HG02623 (cell line): ENCODE results near the gene XRCC6.
"Not testable (repeated sequence)": the region's sequence is repeated elsewhere in the genome, so short reads cannot be mapped to it uniquely, and the experiment has no call there.

Experiments
- ATAC-seq: cut with Tn5 transposase; IDR thresholded peaks from one replicate; pipeline ENCODE4 v1.9.1; 2021; ENCODE audit warnings: moderate library complexity; ENCODE audit not compliant: unreplicated experiment

Gene XRCC6

DNA sequence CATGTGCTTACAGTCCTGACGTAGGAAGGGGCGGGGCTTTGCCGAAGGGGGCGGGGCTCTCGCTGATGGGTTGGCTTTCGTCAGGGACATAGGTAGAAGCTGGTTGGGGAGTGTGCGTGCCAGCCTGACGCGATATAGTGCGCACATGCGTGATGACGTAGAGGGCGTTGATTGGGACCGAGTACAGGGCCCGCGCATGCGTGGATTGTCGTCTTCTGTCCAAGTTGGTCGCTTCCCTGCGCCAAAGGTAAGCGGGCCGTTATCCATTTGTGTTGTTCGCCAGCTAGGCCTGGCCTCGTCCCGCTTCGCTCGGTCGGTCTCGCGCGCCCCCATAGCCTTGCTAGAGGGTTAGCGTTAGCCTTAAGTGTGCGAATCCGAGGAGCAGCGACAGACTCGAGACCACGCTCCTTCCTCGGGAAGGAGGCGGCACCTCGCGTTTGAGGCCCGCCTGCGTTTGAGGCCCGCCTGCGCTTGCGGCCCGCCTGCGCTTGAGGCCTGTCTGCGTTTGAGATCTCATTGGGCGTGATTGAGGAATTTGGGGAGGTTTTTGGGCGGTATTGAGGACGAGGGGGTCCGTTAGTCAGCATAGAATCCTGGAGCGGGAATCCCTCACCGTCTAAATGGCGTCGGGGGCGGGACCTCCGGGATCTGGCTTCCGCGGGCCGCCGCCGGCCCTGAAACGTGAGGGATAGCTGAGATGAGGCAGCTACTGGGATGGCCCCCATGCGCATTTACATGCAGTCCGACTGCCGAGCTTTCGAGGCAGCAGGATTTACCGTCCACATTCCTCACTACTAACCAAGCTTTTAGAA, at the start of gene XRCC6:
Gene XRCC6, plus strand, starts transcription at position 197 of the 812 bp plus-strand sequence. CDS start 710 bp downstream, outside the sequence.
- ATAC-seq = peak; percentile 74

DNA sequence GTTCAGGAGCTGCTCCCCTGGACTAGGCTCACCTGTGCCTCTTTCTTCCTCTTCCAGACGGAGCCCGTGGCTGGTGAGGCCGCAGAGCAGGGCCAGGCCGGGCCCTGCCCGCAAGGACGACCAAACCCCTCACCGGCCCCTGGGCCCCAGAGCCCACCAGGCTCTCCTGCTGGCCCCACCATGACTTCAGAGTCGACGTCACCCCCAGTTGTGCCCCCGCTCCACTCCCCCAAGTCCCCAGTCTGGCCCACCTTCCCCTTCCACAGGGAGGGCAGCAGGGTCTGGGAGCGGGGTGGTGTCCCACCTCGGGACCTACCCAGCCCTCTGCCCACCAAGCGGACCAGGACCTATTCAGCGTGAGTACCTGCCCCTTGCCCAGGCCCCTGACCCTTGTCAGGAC, 49.3 kb upstream of the XRCC6 start:
- no peak for ATAC-seq

DNA sequence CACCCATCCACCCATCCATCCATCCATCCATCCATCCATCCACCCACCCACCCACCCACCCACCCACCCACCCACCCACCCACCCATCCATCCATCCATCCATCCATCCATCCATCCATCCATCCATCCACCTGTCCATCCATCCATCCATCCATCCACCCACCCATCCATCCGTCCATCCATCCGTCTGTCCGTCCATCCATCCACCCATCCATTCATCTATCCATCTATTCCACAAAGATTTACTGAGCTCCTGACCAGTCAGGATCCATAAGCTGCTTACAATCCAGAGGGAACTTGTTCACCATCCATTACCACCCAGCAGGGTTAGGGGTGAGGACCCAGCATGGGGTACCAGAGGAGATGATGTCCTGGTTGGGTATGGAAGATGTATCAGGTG, 48.8 kb upstream of the XRCC6 start:
- ATAC-seq = not testable (repeated sequence)

DNA sequence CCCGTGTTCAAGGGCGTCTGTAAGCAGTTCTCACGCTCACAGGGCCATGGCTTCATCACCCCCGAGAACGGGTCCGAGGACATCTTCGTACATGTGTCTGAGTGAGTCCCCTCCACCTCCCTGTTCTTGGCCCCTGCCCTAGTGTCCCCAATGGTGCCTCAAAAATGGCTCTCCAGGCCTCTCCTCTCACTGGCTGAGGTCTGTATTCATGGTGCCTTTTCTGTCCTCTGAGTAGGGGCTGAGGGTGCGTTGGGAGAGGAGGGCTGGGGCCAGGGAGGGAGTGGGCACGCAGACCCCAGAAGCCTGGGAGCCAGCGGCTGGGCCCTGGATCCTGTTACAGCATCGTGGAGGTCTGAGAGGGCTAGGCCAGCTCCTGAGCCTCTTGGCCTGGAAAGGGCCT, 47.4 kb upstream of the XRCC6 start:
- no peak for ATAC-seq

DNA sequence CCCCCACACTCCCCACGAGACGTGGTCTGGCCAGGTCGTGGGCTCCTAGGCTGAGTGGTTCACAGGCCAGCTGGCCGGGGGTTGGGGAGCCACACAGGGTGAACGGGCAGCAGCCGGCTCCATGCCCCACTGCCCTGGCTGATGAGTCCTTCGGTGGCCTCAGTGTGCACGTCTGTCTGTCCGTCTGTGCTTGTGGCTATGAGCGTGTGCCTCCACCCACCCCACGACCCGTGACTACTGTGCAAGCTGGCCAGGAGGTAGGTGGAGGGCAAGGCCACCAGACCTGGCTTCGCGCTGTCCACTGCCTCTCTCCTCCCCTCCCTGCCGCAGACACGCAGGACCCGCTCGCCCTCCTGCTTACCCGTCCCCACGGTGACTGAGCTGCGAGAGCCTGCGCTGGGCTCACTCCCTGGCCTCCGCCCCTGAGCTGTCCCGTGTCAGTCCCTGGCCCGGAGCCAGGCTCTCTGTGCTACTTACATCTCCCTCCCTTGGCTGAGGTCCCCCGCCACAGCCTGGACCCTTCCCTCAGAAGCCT, 46.2 kb upstream of the XRCC6 start:
- ATAC-seq = no peak

DNA sequence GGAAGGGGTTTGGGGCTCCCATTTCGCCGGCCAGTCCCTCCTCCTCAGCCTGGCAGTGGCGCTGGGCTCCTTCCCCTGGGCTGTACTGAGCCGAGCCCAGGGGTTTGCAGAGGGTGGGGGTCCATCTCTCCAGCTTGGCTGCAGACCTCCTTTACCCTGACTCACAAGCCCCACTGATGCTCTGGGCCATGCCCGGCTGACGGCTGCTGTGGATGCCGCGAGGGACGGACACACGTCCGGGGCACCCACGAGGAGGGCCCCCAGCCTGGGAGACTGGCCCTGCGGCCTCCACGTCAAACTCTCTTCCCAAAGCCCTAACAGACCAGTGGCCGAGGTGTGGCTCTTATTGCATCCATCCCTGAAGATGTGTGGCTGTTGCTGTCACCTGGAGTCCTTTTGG, 45.6 kb upstream of the XRCC6 start:
- no peak for ATAC-seq

DNA sequence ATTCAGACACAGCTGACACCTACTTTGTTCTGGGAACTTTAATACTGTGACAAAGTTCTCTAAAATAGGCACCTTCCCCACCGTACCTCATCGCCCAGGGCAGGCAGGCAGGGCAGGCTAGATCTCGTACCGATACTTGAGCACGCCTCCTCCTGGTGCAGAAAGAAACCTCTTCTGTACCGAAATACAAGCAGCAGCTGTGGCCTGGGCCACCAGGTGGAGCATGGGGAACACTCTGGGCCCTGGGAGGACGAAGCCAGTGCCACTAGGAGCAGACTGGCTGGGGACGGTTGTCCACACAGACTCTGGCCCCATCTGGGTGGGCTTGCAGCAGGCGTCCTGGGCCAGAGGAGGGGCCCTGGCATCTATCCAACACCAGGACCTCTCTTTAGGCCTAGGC, 44.2 kb upstream of the XRCC6 start:
- ATAC-seq = no peak

DNA sequence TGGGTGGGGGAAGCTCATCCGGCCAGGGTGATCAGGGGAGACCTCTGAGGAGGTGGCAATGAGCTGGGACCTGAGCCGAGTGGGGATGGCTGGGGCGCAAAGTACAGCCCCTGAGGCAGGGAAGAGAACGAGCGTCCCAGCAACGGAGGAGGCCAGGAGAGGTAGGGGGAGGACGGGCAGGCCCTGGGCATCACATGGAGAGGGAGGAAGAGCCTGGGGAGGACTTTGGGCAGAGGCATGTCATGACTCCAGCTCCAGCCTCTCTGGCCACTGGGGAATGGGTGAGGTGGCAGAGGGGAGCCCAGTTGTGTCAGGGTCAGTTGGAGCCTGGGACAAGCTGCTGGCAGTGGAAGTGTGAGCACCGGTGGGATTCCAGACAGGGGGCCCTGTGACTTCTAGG, 43.0 kb upstream of the XRCC6 start:
- ATAC-seq = no peak

DNA sequence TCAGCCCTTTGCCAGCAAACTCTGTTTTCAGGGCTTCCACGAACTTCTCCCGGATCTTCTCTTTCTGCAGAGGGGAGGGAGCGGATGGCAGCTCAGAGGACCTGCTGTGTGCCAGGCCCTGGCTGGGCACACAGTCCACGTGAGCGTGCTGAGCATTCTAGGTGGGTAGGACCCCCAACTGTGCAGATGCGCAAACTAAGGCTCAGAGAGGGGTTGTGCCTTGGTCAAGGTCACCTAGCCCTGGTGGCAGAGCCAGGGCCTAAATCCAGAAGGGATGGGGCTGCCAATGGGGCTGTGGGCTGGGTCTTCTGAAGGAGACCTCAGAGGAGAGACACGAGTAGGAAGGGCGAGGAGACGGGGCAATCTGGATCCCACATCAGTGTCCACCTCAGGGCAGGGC, 42.3 kb upstream of the XRCC6 start:
- no peak for ATAC-seq

DNA sequence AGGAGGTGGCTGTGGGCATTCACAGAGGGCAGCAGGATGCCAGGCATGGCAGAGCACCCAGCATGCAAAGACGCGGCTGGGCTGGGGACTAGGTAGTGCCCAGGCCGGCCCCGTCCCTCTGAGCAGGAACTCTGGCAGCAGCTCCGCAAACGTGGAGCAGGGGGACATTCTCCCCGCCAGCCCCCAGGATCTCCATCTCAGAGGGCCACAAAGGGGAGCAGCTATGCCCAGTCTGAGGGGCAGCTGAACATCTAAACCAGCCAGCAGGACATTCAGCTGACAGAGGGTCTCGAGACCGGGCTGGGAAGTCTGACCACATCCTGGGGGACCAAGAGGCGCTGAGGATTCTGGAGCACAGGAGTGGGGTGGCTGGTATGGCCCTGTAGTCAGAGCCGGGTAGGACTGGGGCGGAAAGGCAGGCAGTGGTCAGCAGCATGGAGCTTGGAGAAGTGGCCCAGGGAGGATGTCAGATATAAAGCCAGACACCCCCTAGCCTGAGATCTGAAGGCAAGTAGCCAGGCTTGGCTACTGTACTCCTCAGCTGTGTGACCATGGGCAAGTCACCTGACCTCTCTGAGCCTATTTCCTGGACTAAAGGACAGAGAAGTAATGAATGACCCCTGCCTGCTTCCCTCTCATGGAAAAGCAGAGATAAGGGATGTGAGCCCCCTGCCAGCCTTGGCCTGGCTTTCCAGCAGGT, 41.6 kb upstream of the XRCC6 start:
- ATAC-seq = no peak

DNA sequence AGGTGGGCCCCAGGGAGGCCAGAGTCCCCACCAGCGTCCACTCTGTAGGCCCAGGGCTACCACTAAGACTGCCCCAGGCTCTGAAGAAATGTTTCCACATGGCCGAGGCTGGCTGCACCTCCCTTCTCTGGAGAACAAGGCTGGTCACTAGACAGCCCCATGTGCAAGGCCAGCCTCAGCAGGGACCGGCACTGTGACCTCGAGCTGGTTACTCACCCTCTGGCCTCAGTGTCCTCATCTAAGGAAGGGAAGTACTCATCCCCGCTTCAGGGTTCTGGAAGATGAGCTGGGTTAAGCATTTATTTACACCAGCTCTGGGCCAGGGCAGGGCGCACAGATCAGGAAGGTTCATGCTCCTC, 41.1 kb upstream of the XRCC6 start:
- no peak for ATAC-seq

DNA sequence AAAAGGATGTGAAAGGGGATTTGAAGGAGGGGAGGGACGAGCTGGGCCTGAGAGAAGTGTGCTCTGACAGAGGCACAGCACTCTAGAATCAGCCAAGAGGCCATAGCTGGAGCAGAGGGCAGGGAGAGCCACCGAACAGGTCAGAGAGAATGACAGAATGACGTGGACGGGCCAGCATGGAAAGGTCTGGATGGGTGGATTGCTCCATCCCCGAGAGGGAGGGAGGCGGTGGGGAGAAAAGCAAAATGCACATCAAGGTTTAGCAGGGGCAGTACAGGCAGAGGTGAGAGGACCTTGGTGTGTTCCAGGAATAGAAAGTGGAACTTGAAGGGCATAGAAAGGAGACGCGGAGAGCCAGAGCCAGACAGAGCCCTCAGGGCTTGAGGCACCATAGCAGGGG, 38.4 kb upstream of the XRCC6 start:
- ATAC-seq = no peak

DNA sequence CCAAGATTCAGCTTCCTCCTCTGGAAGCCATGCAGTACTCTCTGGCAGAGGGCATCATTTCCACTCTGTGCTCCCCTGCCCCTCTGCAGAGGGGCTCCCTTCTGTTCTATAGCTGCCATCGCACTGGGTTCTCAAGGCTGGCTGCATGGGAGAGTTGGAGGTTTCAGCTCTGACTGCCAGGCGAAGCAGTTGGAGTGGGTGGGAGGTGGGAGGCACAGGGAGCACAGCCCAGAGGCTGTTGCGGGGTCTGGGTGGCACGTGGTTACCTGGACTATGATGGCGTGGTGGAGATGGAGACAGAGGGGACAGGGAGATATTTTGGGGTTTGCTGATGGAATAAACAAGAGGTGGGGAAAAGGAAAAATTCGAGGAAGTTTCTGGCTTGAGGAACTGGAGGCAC, 36.2 kb upstream of the XRCC6 start:
- ATAC-seq = no peak

DNA sequence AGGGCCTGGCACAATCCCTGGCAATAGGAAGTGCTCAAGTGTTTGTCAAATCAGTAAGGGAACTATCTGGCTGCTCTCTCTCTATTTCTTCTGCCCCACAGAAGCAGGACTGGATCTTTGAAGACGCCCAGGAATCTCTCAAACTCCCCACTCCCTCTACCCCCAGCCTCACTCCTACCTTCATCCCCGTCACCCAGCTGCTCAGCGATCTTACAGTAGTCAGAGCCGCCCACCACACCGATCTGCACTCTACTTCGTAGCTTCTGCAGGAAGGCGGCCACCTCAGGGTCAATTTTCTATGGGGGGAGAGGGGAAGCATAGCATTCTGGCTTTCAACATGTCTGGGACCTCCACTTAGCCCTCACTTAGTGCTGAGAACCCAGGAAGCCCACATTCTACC, 35.2 kb upstream of the XRCC6 start:
- no peak for ATAC-seq

DNA sequence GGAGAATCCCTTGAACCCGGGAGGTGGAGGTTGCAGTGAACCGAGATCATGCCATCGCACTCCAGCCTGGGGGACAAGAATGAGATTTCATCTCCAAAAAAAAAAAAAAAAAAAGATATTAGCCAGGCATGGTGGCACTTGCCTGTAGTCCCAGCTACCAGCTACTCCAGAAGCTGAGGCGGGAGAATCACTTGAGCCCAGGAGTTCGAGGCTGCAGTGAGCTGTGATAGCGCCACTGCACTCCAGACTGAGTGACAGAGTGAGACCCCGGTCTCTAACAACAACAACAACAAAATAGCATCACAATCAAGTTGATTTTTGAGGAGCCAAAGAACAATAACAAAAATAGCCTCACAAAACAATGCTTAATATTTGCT, 33.8 kb upstream of the XRCC6 start:
- ATAC-seq = no peak

DNA sequence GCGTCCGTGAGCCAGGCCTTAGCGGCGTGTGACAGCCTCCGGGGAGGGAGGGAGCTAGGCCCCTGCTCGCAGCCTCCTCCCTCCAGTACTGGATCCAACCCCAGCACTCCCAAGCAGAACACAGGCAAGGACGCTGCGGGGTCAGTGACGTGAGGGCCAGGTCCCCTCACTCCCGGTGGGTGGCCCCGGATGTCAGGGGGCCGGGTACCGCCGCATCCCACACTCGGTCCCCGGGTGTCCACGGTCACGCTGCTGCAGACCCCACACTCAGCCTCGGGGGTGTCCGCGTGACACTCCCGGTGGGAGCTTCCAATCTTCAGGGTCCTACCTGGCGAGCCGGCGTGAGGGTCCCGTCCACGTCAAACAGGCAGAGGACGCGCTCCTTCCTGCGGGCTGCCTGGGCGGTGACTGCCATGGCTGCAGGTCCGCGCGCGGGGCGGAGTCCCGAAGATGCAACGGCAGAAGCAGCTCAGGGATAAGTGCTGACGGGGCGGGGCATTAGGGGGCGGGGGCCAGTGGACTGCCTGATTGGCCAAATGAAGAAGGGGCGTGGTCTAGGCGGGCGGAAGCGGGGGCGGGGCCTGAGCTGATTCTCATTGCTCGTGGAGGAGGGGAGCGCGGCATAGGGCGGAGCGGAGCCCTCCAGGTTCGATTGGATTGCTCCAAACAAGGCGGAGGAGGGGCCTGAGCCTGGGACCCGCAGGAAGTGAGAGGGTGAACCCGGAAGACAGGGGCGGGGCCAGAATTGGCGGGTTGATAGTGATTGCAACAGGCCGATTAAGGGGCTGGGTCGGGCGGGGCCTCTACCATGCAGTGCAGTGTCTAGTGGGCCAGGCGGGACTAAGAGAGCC, 31.5 kb upstream of the XRCC6 start, which contains the start of gene PMM1:
Gene PMM1, minus strand, starts transcription at position 450 of the 851 bp plus-strand sequence. Its CDS starts 35 bp downstream, at position 415.
- ATAC-seq = peak; percentile 90

DNA sequence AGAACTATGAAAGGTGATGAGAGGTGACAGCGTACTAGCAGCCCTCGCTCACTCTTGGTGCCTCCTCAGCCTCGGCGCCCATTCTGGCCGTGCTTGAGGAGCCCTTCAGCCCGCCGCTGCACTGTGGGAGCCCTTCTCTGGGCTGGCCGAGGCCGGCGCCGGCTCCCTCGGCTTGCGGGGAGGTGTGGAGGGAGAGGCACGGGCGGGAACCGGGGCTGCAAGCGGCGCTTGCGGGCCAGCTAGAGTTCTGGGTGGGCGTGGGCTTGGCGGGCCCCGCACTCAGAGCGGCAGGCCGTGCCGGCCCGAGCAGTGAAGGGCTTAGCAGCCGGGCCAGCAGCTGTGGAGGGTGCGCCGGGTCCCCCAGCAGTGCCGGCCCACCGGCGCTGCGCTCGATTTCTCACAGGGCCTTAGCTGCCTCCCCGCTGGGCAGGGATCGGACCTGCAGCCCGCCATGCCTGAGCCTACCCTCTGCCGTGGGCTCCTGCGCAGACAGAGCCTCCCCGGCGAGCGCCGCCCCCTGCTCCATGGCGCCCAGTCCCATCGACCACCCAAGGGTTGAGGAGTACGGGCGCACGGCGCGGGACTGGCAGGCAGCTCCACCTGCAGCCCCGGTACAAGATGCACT, 27.6 kb upstream of the XRCC6 start:
- ATAC-seq = not testable (repeated sequence)

DNA sequence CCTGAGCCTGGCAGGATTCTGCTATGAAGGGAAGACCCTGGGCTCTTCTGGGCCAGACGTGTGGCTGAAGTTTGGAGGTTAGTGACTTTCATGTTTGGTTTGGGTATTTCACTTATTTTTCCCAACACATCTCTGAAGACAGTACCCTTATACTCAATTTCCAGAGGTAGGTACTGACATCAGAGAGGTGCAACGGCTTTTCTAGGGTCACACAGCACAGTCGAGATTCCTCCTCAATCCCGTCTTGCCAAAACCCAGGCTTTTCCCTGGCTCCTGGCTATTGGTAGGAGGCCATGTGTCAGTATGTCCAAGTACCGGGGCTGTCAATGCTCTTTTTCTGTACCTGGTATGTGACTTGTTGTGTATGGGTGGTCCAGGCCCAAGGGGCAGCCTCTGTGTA, 25.4 kb upstream of the XRCC6 start:
- no peak for ATAC-seq

DNA sequence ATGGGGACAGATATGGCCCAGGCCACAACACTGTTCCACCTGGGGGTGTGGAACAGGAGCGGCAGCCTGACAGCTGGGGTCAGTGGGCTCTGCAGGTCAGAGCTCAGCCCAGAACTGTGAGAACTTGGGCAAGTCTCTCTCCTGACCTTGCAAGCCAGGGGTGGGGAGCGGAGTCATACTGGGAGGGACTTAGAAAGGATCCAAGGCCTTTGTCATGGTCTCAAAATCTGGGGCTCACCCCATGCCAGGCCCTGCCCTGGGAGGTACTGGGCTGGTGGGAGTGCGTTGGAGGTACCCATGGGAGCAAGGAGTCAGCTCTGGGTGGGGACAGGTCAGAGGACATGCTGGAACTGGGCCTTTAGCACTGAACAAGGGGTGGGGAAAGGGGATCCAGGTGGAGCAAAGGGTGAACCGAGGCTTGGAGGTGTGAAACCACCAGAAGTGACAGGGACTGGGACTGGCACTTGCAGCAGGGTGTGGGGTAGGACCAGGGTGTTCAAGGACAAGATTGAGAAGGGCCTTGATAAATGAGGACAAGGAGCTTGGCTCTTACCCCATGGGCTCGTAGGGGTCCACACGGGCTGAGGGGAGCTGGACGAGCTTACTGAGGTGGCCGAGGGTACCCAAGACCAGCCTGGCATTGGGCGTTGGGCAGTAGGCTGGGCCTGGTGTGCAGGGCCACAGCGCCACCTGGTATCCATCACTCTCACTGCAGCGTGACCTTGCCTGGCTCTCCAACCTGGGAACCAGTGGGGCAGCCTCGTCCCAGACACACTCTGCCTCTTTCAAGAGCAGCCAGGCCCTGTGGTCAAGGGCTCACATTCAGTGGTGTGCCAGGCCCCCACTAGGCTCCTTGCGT, 24.1 kb upstream of the XRCC6 start:
- ATAC-seq = no peak

DNA sequence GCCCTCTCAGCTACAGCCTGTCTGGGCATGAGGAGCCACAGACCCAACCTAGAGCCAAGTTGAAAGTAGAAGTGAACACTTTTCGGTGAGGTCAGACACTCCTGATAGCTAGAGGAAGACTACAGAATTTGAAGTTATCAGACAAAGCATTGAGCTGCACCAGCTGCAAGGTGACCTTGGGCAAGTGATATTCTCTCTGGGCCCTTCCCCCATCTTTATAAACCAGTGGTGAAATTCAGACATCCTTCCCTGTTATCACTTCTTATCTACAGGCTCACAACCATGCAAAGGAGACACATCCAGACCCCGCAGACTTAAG, 23.5 kb upstream of the XRCC6 start:
- no peak for ATAC-seq
